GM19193 (cell line): ENCODE measurements around the gene RALGPS1.

ENCODE experiments used
- POLR2A ChIP-seq: IDR thresholded peaks from 4 replicates; pipeline ENCODE4 v1.6.1; 2011; ENCODE audit not compliant: insufficient read depth, insufficient read length; ENCODE audit errors: extremely low read depth

Gene RALGPS1

GRCh38 chr9:127102788-127103187, 188.2 kb downstream of the RALGPS1 start:
- TF ChIP-seq POLR2A: no peak

- TF ChIP-seq POLR2A: no peak
Observed at GRCh38 chr9:127104581-127105311, 190.2 kb downstream of the RALGPS1 start.

- no peak for TF ChIP-seq POLR2A
Observed at GRCh38 chr9:127105805-127106465, 191.4 kb downstream of the RALGPS1 start.

DNA sequence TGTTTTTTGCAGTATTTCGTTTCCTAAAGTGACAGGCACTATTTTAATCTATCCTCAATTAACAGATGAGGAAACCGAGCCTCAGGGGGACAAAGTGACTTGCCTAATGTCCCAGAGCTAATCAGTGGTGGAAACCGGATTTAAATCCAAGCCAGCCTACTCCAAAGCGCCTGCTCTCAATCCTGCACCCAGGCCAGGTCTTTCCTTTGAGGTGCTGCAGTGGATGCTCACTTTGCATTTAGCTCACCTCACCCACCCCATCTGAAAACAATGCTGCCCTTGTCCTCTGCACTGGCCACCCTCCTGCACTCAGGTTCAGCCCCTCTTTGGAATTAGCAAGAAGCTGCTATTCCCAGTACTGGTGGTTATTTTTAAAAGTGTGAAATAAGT, 191.9 kb downstream of the RALGPS1 start:
- TF ChIP-seq POLR2A: no peak

DNA sequence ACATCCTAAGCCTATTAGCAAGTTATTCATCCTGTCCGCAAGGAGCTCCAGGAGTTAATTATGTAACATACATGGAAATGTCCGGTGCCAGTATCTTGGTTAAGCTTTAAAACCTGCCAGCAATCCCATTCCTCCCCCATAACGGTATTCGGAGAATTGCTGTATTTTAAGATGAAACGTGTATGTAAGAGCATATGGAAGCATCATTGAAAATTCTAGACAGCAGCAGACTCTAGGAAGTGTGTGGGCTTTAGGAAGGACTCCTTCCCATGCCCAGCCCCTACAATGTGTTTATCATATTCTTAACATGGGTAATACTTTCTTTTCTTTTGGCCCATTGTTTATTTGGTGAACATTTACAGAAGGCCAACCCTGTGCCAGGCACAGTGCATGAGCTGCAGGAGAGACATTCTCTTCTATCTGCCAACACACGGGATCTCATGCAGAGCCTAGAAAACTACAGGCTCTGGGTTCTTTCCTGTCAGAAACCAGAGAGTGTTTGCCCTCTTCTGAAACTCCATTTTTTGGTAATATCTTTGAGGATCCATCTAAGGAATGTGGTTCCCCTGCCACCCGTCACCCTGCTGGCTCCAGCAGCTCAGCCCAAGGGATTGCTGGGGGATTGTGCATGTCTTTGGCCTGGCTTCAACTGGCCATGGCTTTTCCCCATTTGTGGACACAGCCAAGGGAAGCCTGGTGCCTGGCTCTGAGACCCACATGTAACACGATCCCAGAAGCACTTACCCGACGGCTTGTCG, 192.8 kb downstream of the RALGPS1 start:
- TF ChIP-seq POLR2A: no peak

DNA sequence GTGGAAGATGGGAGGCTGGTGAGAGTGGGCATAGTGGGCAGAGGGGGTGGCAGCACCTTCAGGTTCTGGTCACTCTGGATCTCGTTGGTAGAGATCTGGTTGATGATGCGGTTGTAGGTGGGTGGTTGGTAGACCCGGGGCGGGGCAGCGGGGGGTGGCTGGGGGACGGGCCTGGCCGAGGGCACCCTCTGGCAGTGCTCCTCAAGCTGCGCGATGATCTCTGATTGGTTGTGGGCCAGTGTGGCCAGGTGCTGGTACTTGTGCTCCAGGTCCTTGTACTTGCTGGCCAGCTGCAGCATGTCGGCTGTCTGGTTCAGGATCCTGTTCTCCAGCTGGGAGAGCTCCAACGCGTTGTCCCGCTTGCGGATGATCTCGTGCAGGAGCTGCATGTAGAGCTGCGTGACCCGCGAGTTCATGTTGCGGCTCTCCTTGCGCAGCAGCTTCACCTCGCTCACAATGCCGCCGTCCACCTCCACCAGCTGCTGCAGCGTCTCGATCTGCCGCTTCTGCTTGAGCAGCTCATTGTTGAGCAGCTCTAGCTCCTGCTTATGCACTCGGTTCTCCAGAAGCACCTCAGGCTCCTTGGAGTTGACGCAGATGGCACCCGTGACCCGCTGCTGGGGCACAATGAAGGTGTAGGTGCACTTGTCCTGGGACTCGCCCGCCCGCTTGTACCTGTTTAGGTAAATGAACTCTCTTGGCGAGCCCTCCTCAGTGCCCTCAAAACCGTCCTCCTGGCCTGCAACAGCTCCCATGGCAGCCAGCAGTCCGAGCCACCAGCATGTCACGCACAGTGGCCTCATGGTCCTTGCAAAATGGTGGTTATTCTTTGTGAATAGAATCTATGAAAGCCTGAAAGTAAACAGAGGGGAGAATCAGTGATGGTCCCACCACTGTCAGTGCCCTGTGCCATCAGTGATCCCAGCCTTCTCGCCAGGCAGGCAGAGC, 193.6 kb downstream of the RALGPS1 start:
- TF ChIP-seq POLR2A: no peak

DNA sequence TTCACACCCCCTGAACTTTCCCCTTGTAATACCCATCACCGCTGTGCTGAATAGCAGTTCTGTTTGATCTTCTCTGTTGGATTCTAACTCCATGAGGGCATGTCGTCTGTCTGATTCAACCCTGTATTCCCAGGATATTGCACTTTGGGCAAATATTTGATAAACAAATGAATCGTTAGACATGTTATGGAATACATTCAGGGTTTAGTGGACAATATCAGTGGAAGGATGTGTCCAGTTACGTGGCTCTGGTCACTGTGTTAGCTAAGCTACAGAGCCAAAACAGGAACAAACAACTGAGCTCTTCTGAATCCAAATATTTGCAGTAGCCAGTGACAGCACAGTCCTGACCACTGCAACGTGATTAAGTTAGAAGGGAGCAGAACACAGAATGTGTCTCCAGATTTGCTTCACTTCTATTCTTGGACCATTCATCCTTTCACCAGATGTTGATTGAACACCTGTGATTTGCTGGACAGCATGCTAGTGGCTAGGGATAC, 194.7 kb downstream of the RALGPS1 start:
- TF ChIP-seq POLR2A: no peak

DNA sequence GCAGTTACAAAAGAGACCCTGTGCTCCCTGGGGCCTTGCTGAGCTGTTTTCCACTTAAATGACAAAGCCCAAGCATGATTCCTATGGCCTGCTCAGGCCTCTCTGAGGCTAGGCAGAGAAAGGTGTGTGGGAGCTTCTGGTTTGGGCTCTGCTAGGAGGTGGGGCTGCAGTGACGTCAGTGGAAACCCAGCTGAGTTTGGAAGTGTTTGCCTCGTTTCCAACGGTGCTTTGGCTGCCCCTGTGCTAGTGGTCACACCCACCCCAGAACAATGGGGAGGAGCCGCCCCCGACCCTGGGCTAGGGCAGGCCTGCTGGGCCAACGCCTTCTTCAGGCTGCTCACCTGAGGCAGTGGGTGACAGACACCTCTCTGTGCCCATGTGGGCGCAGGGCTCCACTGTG, 197.5 kb downstream of the RALGPS1 start:
- TF ChIP-seq POLR2A: no peak

DNA sequence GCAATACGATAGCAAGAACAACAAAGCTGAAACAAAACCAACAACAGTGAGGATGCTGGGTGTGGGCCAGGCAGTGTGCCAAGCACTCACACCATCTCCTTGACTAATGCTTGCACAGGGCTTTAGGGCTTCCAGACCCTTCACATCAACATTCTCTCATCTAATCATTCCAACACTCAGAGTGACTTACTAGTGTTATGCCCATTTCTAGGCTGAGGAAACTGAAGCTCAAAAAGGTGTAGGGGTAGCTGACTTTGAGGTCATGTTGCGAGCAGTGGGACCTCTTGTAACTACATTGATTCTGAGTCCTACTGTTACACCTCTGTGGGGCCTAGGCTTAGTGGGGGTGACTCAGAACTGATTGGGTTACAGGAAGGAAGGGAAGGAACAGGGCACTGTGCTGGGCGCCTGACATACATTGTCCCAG, 198.2 kb downstream of the RALGPS1 start:
- no peak for TF ChIP-seq POLR2A

DNA sequence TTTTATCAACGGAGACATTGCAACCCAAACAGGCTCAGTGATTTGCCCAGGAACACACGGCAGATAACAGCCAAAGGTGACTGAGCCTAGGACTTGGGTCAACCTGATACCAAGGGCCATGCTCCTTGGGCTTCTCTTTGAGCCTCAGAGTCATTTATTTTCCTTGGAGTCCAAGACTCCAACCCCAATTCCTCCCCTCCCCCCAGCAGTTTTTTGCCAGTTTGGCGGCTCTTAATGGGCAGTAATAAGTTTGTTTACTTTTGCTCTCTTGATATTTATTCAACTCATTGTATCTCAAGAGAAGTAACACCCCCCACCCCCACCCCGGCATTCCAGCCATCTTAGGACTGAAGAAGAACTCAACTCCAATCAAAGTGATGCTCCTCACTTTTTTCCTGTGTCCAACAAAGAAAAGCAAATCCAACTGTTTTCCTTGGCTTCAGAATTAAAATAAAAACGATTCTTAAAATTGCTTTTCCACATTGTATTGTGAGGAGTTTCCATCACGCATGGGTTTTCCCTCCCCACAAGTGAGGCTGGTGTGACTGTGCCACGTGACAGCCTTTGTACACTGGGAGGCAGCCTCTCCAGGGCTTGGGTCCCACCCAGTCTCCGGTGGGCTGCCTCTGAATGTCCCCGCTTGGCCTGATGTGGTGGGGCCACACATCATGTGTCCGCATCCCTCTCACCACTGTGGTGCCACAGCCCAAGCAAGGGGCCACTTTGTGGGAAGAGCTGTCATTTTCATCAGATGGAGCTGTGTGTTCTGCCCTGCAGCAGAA, 198.8 kb downstream of the RALGPS1 start:
- no peak for TF ChIP-seq POLR2A

- no peak for TF ChIP-seq POLR2A
Observed at GRCh38 chr9:127114606-127115005, 200.0 kb downstream of the RALGPS1 start.

- no peak for TF ChIP-seq POLR2A
Observed at GRCh38 chr9:127116088-127116726, 201.6 kb downstream of the RALGPS1 start.

GRCh38 chr9:127116957-127117356, 202.4 kb downstream of the RALGPS1 start:
- TF ChIP-seq POLR2A: no peak
